Breast epithelium (tissue), 4 donors: Measurements from ENCODE around the gene NLRP1. TPM values are rescaled to one million over a fixed set of nuclear protein-coding genes. Genes with fewer than 3 reads are reported as not detected.
A peak's percentile ranks its signal among the peaks of the same experiment; 100 is the strongest.

Experiments
- DNase-seq, 2 donors: peaks; one replicate each; pipeline ENCODE4 v3.0.0-alpha.2; 2019; ENCODE audit warnings: low spot score in 2 of 2
- H3K27ac ChIP-seq, 2 donors: fragments of 200-600 bp; sonication (generic) in 1 of 2; one replicate each; pipeline ENCODE4 v1.5.1; 2016 to 2019; ENCODE audit warnings: mild to moderate bottlenecking in 1 of 2
- H3K27me3 ChIP-seq, 2 donors: fragments of 200-600 bp; sonication (generic) in 1 of 2; one replicate each; pipeline versions ENCODE4 v1.5.1 to v1.6.0; 2017 to 2019; ENCODE audit warnings: control low read depth in 1 of 2, mild to moderate bottlenecking in 1 of 2
- H3K36me3 ChIP-seq: fragments of 200-600 bp; one replicate; pipeline ENCODE4 v1.5.1; 2019
- H3K4me1 ChIP-seq, 2 donors: fragments of 200-600 bp; sonication (generic); one replicate each; pipeline ENCODE4 v1.5.1; 2016 to 2019; ENCODE audit warnings: control low read depth in 1 of 2
- H3K4me3 ChIP-seq, 3 donors: fragments of 200-600 bp; sonication (generic); 1 replicate in 2 of 3; 2 replicates in 1 of 3; pipeline ENCODE4 v1.5.1; 2016 to 2019; ENCODE audit warnings: mild to moderate bottlenecking in 3 of 3, moderate library complexity in 2 of 3
- H3K9me3 ChIP-seq, 2 donors: fragments of 200-600 bp; sonication (generic) in 1 of 2; one replicate each; pipeline ENCODE4 v1.5.1; 2016 to 2019; ENCODE audit warnings: control low read depth in 1 of 2
- CTCF ChIP-seq, 3 donors: fragments of 450-650 bp; IDR thresholded peaks; one replicate each; pipeline ENCODE4 v1.5.1; 2016 to 2017; ENCODE audit warnings: antibody characterized with exemption in 3 of 3, mild to moderate bottlenecking in 3 of 3, moderate library complexity in 3 of 3
- POLR2A ChIP-seq: fragments of 450-650 bp; IDR thresholded peaks from one replicate; pipeline ENCODE4 v1.6.1; 2016; ENCODE audit warnings: antibody characterized with exemption, mild to moderate bottlenecking, moderate library complexity
- POLR2AphosphoS5 ChIP-seq, 3 donors: sonication (generic); formaldehyde crosslinking; IDR thresholded peaks; one replicate each; pipeline ENCODE4 v1.6.1; 2017; ENCODE audit warnings: antibody characterized with exemption in 3 of 3
- intact Hi-C: fragments of 100-400 bp; cut with DNase I; formaldehyde crosslinking; loops from one replicate; pipeline ENCODE4 v1.15.1; 2023; ENCODE audit warnings: low total_unique reads
- total RNA-seq, 3 donors: library from RNA; depleted of rRNA; stranded (reverse); fragments of >200 nt; gene quantifications; one replicate each; pipeline ENCODE4 v1.1.0, GENCODE V29; 2016

The NLRP1 gene
- total RNA-seq, 3 donors from 2014 or later: 27.4 to 35.1 (median 29.6) TPM

DNA sequence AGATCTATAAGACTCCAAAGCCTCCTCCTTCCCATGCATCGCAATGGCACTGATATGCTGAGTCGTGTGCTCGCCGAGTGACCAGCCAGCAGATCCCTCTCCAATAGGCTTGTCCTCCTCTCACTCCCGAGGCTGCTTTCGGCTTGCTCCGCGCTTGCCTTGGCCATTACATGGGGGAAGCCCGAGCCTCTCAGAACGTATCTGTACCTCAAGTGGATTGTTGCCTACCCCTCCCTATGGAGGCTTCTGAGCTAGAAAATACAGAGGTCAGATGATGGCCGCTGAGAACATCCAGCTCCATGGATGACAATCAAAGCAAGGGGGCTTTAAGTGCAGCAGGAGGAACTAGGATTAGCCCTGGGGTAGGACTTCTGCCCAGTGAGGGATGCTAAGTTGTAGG, 7.7 kb upstream of the NLRP1 start:
- Histone ChIP-seq H3K36me3 (no peaks in the 10 kb centered on the region), H3K9me3 (no peaks in the 10 kb centered on the region), H3K4me1 (no peaks in the 10 kb centered on the region), H3K27ac (no peak overlapping the region), H3K4me3 (no peak overlapping the region), H3K27me3 (peaks cover 0 to 40% of the 10 kb centered on the region in 2 donors)
- intact Hi-C loops: no loop called here
- TF ChIP-seq POLR2A (no peak), POLR2AphosphoS5 (IDR thresholded peaks at IDR 0.05) (no peak), CTCF (IDR thresholded peaks at IDR 0.05) (no peak)
- DNase-seq: no peak

GRCh38 chr17:5588584-5588983, 4.3 kb upstream of the NLRP1 start:
- Histone ChIP-seq H3K4me1 (peaks cover 0 to 6% of the 10 kb centered on the region in 2 donors), H3K27ac (no peak overlapping the region), H3K9me3 (no peaks in the 10 kb centered on the region), H3K27me3 (peaks cover 0 to 14% of the 10 kb centered on the region in 2 donors), H3K36me3 (no peaks in the 10 kb centered on the region), H3K4me3 (no peak overlapping the region)
- DNase-seq: no peak
- intact Hi-C loops: no loop called here
- no peak for TF ChIP-seq CTCF (IDR thresholded peaks at IDR 0.05)
- TF ChIP-seq POLR2A: no peak
- no peak for TF ChIP-seq POLR2AphosphoS5 (IDR thresholded peaks at IDR 0.05)

GRCh38 chr17:5587438-5588032, 3.2 kb upstream of the NLRP1 start:
- peaks cover 0 to 8% of the 10 kb centered on the region in 2 donors for H3K27me3 ChIP-seq
- H3K36me3 ChIP-seq: no peaks in the 10 kb centered on the region
- H3K4me3 ChIP-seq: no peak overlapping the region
- H3K27ac ChIP-seq: no peak overlapping the region
- no peak for DNase-seq
- intact Hi-C loops: loop anchor here (2.0 kb wide), 1 partner anchor 835 kb away; no protein-coding TSS in a partner anchor
- H3K9me3 ChIP-seq: no peaks in the 10 kb centered on the region
- peaks cover 0 to 6% of the 10 kb centered on the region in 2 donors for H3K4me1 ChIP-seq
- TF ChIP-seq POLR2AphosphoS5 (IDR thresholded peaks at IDR 0.05) (no peak), CTCF (IDR thresholded peaks at IDR 0.05) (peak; percentile 74 to 90 (median 86))

DNA sequence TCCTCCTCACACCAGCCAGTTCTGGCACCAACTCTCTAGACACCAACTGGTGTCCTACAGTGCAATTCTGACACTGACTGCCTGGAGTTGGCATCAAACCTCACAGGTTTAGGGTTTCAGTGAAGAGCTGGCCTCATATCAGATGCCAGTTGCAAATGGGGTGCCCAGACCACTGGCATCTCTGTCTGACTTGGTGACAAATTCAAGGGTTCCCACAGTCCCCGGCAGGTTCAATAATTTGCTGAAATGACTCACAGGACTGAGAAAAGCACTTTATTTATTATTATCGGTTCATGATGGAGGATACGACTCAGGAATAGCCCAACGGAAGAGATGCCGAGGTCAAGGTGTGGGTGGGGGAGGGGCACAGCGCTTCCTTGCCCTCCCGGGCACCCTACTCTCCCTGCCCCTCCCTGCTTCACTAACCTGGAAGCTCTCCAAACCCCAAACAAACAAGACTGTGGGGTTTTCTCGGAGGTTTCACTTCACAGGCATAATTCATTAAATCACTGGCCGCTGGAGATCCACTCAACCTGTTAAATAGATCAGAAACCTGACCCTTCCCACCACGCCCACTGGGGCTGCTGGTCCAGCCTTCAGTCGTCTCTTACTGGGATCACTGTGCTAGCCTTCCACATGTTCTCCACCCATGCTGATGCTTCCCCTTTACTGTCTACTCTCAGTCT, 1.7 kb upstream of the NLRP1 start:
- intact Hi-C loops: loop anchor here (2.0 kb wide), 1 partner anchor 837 kb away; no protein-coding TSS in a partner anchor
- Histone ChIP-seq H3K27me3 (no peaks in the 10 kb centered on the region), H3K4me1 (peaks cover 0 to 6% of the 10 kb centered on the region in 2 donors), H3K4me3 (no peak overlapping the region), H3K27ac (peak overlapping the region; percentile 84 to 95), H3K9me3 (no peaks in the 10 kb centered on the region), H3K36me3 (no peaks in the 10 kb centered on the region)
- TF ChIP-seq POLR2AphosphoS5 (IDR thresholded peaks at IDR 0.05) (no peak), CTCF (IDR thresholded peaks at IDR 0.05) (no peak), POLR2A (no peak)
- no peak for DNase-seq

- no peaks in the 10 kb centered on the region for H3K36me3 ChIP-seq
- H3K4me3 ChIP-seq: no peak overlapping the region
- intact Hi-C loops: no loop called here
- peak overlapping the region; percentile 84 to 95 for H3K27ac ChIP-seq
- no peaks in the 10 kb centered on the region for H3K27me3 ChIP-seq
- no peaks in the 10 kb centered on the region for H3K9me3 ChIP-seq
- DNase-seq: no peak
- no peak for TF ChIP-seq POLR2AphosphoS5 (IDR thresholded peaks at IDR 0.05)
- TF ChIP-seq CTCF (IDR thresholded peaks at IDR 0.05): no peak
- TF ChIP-seq POLR2A: no peak
- peaks cover 0 to 6% of the 10 kb centered on the region in 2 donors for H3K4me1 ChIP-seq
Measured at GRCh38 chr17:5585287-5585794, 1.0 kb upstream of the NLRP1 start.
